Measurements from ENCODE around the gene CYP2U1. TPM values are rescaled to one million over a fixed set of nuclear protein-coding genes. Genes with fewer than 3 reads are reported as not detected.

CYP2U1 gene
- 4.0 and 21.3 TPM in 2 replicates for total RNA-seq (ENCODE audit: low replicate concordance)

GRCh38 chr4:107930821-107931774 lies at the start of gene CYP2U1:
CYP2U1 (plus strand) TSS chr4:107931549; CDS start chr4:107931644, 95 bp downstream.

GRCh38 chr4:107989537-107990386 lies 58.4 kb downstream of the CYP2U1 start, which contains the start of gene HADH:
HADH (plus strand) TSS chr4:107989889; CDS start chr4:107989933, 44 bp downstream.

Other genes starting within 250 kb of the CYP2U1 start
- gene PAPSS1, start 211.3 kb upstream of the CYP2U1 start, total RNA-seq (ENCODE audit: low replicate concordance): 70.8 and 124 TPM in 2 replicates
- 83.4 and 98.9 TPM in 2 replicates for gene SGMS2, start 106.6 kb upstream of the CYP2U1 start, total RNA-seq (ENCODE audit: low replicate concordance)
- gene HADH, start 58.3 kb downstream of the CYP2U1 start, total RNA-seq (ENCODE audit: low replicate concordance): 4.4 and 6.0 TPM in 2 replicates
- gene LEF1, start 237.4 kb downstream of the CYP2U1 start, total RNA-seq (ENCODE audit: low replicate concordance): not detected in 2 replicates

Measured in smooth muscle cell of the coronary artery (primary cell).